CD4-positive, alpha-beta T cell treated with Interleukin-10 for 1 hour (primary cell): ENCODE data around the gene KCTD13.
"Not testable (repeated sequence)": the region's sequence is repeated elsewhere in the genome, so short reads cannot be mapped to it uniquely, and the experiment has no call there.

Experiments used
- DNase-seq: peaks from one replicate; pipeline ENCODE4 v3.0.0-alpha.2; 2020

Gene KCTD13

GRCh38 chr16:29943846-29944799 is 18.1 kb upstream of the KCTD13 start:
- DNase-seq: no peak

GRCh38 chr16:29940656-29941055 is 14.6 kb upstream of the KCTD13 start:
- DNase-seq: no peak

- DNase-seq: not testable (repeated sequence)
Observed at GRCh38 chr16:29931750-29932149, 5.7 kb upstream of the KCTD13 start.

DNA sequence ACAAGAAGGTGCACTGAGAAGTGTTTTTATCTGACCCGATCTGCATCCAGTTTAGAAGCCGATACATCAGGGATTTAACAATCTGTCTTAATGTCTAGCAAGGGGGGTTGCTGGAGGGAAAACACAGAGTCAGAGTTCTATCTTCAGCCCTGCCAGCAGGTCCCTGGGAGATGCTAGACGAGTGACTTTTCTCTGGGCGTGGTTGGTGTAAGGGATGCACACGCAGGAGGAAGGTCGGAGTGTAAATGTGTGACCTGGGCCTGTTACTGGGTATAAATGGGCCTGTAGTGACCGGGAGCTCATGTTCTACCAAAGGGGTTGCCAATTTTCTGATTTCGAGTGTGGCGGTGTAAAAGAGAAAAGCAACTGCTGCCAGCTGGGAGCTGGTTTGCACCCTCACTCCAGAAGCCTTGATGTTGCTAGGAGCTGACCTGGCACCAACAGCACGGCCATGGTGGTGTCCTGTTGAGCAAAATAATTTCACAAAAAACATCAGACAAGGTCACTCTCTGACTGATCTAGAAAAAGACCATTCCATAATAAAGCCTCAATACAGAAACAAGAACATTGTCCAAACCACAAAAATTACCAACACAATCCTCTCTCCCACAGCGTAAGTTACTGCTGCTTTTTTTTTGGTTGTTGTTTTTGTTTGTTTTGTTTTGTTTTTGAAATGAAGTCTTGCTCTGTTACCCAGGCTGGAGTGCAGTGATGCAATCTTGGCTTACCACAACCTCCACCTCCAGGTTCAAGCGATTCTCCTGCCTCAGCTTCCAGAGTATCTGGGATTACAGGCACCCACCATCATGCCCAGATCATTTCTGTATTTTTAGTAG is 1.3 kb upstream of the KCTD13 start:
- DNase-seq: no peak

- no peak for DNase-seq
Observed at GRCh38 chr16:29926711-29927052, 656 bp upstream of the KCTD13 start.

DNA sequence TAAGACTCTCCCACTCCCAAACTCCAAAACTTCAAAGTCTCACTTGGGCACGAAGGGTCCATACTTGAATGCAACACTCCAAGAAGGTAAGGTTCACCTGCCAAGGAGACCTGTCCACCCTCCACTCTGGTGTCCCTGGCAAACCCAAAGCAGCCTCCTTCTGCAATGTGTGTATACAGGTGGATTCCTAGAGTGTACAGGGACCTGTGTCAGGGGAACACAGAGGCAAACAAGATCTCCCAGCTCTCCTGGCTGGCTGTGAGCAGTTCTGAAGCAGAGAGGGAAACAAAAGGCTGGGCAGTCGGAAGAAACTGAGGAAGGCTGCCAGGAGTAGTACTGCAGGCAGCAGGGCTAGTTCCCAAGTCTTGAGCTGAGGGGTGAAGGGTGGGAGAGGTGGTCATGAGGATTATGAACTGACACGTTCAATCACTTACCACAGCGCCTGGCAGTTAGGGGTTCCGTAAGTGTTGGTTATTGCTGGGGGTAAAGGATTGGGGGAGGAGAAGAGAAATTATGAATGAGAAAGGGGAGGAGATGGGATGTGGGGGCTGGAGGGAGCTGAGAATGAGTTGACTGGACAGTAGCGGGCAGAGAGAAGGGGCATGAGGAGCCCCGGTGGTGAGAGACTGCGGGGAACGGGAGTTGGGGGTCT is 795 bp downstream of the KCTD13 start:
- no peak for DNase-seq

- no peak for DNase-seq
Observed at GRCh38 chr16:29922986-29923501, 3.0 kb downstream of the KCTD13 start.

GRCh38 chr16:29922326-29922725 is 3.7 kb downstream of the KCTD13 start:
- no peak for DNase-seq

- no peak for DNase-seq
Observed at GRCh38 chr16:29921034-29921385, 5.0 kb downstream of the KCTD13 start.

DNA sequence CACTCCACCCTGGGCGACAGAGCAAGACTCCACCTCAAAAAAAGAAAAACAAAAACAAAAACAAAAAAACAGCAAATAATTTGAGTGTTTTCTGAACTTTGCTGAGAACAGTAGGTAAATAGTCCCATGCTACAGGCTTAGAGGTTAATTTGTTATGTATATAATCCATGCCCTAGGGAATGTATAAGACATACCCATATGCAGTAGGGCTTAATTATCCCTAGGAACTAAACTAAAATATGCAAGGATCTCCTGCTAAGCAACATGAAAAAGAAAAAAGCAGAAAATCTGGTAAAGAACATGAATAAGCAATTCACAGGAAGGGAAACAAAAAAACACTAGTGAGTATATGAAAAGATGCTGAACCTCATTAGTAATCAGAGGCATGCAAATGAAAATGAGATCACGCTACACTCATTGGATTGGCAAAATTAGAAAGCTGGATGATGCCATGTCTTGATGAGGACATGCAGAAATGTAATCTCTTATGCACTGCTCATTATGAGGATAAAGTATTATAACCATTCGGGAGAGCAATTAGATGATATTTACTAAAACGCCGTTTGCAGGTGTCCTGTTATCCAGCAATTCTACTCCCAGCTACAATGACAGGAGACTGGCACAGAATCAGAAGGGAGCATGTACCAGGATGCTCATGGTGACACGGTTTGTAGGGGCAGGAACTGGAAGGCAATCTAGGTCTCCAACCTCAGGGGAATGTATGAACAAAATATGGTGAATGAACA is 5.6 kb downstream of the KCTD13 start:
- DNase-seq: no peak

DNA sequence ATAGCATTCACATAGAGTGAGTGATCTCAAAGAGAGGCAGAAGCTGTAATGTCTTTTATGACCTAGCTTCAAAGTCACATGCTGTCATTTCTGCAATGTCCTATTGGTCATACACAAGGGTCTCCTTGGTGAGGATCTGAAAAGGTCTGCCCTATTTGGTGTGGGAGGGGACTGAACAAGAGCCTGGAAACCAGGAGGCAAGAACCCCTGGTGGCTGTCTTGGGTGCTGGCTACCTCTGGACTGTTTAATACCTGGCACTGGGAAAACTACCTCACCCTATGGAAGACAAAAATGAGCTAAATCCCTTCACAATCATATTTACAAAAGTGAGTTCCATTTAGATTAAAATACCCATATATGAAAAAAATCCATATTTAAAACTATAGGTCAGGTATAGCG is 9.0 kb downstream of the KCTD13 start:
- no peak for DNase-seq

- no peak for DNase-seq
Observed at GRCh38 chr16:29915590-29916247, 10.3 kb downstream of the KCTD13 start.

GRCh38 chr16:29913514-29913913 is 12.5 kb downstream of the KCTD13 start:
- DNase-seq: no peak

- DNase-seq: no peak
Observed at GRCh38 chr16:29912087-29912486, 13.9 kb downstream of the KCTD13 start.

DNA sequence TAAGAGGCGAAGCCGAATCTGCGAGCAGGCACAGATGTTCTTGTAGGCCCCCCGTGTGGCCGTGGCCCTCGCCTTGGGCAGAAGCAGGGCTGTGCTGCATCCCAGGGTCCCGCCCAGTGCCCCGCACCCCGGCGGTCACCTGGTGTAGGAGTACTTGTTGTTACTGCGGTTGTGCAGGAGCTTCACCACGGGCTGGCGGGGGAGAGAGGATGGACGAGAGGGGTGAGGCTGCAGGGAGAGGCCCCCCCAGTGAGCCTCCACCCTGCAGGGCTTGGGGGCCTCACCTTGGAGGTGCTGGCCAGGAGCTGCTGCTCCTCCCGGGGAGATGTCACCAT is 14.4 kb downstream of the KCTD13 start:
- no peak for DNase-seq

GRCh38 chr16:29910819-29911675 is 15.0 kb downstream of the KCTD13 start:
- no peak for DNase-seq

- not testable (repeated sequence) for DNase-seq
Observed at GRCh38 chr16:29909851-29910250, 16.2 kb downstream of the KCTD13 start.

DNA sequence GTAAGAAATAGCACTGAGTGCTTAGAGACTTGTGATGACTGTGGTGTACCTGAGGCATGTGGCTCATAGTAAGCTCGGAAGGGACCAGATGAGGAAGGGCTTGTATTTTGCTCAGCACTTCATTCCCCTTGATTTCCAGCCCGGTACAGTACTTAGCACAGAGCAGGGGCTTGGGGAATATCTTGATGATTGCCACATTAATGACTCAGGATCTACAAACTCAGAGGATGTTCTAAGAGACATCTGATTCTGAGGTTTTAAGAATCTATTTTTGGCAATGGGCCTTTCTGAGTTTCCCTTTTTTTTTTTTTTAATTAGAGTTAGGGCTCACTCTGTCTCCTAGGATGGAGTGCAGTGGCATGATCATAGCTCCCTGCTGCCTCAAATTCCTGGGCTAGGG is 16.6 kb downstream of the KCTD13 start:
- no peak for DNase-seq

GRCh38 chr16:29908719-29909220 is 17.3 kb downstream of the KCTD13 start:
- no peak for DNase-seq

GRCh38 chr16:29907973-29908372 is 18.1 kb downstream of the KCTD13 start:
- no peak for DNase-seq
